A172 (cell line): Measurements from ENCODE around the gene FLAD1. TPM values are rescaled to one million over a fixed set of nuclear protein-coding genes. Genes with fewer than 3 reads are reported as not detected.
"Not testable (repeated sequence)": the region's sequence is repeated elsewhere in the genome, so short reads cannot be mapped to it uniquely, and the experiment has no call there.

Experiments used
- DNase-seq: peaks from one replicate; pipeline ENCODE4 v3.0.0-alpha.2; 2015; ENCODE audit warnings: low spot score
- total RNA-seq: library from RNA; depleted of rRNA; stranded (reverse); fragments of >200 nt; shearing (Covaris generic); gene quantifications from 2 replicates; pipeline ENCODE4 v1.2.3, GENCODE V29; 2014

The FLAD1 gene
- total RNA-seq, 1 experiment from 2014 or later: 65.9 TPM

DNA sequence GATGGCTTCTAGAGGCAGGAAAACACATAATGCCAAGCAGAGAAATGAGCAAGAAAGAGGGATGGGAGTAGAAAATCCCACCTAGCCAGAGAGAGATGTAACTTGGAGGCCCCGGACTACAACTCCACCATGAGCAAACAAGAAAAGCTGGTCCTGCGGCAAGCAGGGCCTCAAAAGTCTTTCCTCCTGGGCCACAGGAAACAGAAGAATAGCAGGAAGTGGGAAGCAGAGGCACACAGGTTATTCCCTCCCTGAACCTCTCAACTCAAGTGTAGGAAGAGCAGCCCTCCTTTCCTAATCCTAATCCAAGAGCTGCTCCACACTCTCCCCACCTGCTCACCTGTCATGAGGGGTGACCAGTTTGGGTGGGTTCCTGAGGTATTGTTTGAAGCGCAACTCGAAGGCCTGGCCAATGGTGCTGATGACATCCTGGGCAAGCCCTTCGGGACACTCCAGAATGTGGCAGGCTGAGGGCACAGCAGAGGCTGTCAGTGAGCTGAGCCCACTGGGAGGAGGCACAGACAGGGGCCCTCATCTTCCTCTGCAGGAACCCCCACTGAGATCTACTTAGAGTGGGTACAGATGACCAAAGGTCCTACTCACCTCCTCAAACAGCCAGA, 15.7 kb upstream of the FLAD1 start:
- DNase-seq: no peak

DNA sequence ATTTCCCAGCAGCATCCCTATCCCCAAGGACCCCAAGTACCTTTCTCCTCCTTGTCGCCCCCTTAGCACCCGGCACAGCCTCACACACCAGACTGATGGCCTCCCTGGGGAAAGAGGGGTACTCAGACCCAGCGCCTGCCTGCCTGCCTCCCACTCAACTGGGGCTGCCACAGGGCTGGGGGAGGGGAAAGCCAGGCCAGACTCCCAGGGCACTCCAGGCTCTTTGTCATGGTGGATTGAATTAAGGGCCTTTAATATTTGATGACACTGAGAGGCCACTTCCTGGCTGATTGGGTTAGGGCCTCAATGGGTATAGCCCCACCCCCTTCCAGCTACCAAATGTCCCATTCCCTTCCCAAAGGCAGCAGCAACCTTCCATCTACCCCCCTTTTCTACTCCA, 14.4 kb upstream of the FLAD1 start:
- DNase-seq: no peak

DNA sequence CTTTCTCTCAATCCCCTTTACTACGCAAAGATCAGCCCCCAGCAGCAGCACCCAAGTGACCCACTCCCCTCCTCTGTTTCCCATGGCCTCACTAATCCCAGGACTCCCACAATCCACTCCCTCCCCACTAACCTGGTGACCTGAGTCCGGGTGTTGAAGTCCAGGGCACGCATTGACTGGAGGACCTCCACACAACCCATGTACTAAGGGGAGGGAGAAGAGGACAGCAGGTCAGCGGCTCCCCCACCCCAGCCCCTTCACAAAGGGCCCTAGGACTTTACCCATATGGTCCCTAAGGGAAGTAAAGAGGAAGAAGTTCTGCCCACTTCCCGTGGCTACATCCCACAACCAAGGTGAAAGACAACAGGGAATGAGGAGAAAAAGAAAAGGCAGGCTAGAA, 13.9 kb upstream of the FLAD1 start:
- DNase-seq: no peak

DNA sequence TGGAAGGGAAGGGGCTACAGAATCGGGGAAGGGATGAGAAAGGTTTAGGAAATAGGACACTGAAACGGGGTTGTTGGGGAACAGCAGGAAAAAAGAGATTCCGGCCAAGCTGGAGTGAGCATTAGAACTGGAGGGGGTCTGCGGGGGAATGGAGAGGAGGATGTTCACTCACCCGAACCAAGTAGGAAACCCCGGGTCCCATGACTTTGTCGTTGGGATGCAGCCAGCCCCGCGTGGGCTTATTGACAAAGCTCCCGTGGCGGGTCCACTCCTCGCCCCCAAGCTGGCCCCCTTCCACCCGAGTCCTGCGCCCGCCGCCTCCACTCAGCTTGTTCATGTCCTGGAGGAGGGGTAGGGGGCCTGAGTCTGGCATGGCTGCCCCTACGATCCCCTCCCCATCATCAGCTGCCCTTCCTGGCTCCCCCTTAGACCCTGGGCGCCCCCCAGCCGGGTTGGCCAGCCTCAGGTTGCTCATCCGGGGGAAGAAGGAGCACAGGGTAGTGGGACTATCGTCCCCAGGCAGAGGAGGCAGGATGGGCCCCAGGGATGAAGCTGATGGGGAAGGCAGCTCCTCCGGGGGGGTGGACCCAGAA, 13.2 kb upstream of the FLAD1 start:
- no peak for DNase-seq

DNA sequence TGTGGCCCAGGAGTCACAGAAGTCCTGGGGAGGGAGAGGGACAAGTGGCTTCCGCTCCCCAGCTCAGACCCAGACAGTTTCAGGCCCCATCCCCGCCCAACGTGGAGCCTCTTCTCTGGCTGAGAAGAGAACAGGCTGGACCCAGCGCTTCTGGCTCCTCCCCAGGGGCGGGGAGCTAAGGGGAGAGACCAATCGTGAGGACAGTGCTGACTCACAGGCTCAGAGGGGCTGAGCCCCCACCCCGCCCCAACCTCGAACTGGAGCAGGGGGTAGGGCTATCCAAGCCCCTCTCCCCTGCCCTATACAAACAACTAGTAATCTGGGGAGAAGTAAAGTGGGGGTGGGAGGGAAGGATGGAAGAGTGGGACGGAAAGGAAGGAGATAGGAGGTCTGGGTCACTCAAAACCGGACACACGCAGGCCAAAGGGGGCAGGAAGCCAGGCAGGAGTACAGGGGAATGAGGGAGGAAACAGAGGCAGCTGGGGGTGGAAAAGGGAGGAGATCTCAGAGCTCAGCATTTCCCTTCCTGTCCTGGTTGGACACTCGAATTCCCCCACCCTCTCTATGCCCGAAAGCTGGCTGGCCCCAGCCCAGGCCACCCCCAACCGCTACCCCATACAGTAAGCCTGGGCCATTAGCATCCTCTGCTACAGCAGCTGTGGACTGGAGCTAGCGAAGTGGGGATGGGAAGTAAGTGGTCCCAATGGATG, 12.4 kb upstream of the FLAD1 start, which contains the start of gene SHC1:
Gene SHC1 (minus strand): TSS at position 117 of the 710 bp plus-strand sequence. CDS start 221 bp downstream, outside the sequence.
- DNase-seq: peak; percentile 99

DNA sequence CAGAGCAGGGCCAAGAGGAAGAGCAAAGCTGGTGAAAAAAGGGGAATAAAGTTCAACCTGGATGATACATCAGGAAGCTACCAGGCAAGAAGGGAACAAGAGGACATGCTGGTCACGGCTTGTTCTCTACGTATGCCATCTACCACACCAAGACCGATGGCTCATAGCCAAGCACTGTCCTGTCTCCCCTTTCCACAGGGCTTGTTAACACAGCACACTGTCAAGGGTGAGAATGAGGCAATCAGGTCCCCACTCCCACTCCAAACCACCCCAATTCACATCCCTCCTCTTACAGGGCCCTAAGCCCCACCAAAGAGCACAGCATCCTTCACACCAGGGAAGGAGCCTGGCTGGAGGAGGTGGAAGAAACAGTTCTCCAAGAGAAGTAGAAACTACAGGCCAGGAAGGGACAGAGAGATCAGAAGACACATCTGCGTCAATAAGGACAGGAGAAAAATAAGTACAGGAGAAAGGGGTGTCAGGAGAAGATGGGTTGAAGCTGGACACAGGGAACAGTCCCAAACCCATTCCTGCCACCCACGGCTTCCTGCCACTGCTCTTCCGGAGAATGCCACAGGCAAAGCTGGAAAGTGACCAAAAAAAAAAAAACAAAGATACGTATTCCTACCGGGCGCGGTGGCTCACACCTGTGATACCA, 11.7 kb upstream of the FLAD1 start:
- DNase-seq: peak; percentile 73

DNA sequence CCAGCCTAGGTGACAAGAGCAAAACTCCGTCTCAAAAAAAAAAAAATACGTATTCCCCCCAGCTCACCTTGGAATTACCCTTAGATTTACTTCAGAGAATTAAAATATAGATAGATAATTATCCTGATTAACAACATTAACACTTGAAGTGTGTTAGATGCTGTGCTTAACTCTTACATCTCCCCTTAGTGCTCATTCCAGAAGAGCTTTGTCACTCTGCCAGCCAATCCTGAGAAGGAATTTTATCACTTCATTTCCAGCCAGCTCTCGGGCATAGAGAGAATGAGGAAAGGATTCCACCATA, 11.0 kb upstream of the FLAD1 start:
- DNase-seq: no peak

DNA sequence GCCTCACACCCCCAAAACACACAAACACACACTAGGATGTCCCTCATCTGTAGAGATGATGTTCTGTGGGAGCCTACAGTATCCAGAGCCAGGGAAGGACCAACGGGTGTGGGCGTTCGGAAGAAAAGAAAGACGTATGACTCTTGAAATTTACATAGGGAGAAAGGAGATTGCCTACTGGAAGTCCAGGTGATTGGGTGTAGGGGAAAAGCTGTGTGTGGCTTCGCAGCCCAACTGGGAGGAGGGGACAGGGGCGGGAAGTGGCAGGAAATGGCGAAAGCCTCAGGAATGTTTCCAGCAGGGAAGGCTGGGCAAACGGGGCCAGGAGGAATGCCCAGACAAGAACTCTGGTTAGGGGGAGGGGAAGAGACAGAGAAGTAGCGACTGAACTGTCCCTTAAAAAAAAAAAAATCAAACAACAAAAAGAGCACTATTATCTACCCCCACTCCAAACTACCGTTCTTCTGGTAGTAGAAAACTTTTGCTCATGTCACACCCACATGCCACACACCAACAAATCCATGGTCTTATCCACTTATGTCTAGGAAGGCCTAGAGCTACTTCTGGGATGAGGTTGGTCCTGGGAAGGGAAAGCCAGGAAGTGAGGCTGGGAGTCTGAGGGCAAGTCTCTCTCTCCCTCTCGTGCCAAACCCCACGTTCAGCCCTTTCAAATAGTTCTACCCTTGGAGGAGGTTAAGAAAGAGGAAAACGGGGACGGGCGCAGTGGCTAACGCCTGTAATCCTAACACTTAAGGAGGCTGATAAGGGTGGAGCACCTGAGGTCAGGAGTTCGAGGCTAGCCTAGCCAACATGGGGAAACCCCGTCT, 10.4 kb upstream of the FLAD1 start:
- peak; percentile 99 for DNase-seq

DNA sequence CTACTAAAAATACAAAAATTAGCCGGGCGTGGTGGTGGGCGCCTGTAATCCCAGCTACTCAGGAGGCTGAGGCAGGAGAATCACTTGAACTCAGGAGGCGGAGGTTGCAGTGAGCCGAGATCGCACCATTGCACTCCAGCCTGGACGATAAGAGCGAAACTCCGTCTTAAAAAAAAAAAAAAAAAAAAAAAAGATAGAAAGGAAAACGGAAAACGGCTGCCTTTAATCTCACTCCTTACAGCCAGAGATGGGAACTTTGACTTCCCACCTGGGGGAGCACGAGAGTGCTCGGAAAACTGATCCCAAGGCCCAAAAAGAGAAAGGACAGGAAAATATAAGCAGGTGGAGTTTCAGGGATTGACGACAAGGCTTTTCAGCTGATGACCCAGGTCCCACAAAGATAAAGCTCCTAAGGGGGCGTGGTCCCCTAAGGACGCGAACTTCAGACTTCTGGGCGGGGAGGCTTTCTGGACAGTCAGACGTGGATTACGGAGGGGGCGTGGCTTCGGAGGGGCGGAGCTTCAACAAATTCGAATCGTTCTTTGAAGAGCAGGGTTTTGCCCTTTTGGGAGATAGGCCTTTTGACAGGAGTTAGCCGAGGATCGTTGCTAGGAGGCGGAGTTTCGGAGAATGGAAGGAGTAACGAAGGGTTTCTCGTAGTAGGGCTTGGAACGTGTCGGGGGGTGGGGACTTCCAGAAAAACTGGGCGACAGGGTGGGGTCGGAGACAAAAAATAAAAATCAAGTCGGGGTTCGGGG, 9.6 kb upstream of the FLAD1 start:
- DNase-seq: peak; percentile 100

DNA sequence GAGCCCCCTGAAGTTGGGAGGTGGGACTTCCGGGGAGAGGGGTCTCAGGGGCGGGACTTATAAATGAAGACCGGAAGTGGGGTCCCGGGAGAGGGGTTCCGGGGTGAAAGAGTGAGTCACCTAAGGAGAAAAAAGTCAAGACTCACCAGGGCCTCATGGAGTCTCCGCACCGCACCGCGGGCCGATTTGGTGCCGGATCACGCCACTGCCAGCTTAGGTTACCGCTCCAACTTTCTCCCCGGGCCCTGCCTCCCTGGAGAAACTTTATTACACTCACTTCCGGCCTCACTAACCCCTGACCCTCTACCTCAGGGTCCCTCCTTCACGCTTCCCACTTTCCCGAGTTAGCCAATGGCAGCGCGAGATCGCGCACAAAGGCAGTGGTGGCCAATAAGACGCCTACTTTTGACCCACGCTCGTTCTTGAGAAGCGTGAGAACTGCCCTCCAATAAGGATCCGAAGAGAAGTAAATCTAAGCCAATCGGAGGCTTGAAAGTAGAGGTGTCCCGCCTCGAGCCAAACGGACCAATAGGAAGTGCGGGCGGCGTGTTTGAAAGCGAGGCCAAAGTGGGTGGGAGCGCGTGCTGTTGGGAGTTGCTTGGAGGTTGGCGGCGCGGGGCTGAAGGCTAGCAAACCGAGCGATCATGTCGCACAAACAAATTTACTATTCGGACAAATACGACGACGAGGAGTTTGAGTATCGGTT, 8.9 kb upstream of the FLAD1 start, which contains the start of gene CKS1B:
Gene CKS1B (plus strand): TSS at position 580 of the 706 bp plus-strand sequence. CDS start 65 bp downstream, at position 645.
- DNase-seq: peak; percentile 100

DNA sequence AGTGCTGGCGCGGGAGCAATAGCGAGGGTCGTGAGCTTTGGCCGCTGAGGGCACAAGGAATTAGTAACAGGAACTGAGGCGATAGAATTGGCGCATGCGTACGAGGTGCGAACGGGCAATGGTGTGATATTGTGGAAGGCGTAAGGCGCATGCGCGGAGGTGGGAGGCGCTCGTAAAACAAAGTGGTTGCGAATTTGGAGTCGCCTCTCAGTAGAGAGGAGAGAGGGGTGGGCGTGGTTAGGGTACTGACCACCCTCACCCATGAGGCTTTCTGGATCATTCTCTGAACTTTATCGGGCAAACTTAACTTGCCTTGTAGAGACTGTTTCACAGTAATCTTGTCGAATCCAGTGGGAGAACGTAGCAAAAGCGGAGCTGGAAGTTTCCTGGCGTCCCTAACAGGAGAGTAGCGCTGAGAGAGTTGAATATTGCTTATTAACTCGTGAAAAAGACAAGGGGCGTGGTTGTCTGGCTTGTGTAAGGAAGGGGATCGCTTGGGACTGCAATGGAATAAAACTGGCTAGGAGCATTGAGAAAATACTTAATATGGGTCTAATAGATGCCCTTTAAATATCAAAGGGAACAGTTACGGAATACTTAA, 8.2 kb upstream of the FLAD1 start:
- peak; percentile 98 for DNase-seq

DNA sequence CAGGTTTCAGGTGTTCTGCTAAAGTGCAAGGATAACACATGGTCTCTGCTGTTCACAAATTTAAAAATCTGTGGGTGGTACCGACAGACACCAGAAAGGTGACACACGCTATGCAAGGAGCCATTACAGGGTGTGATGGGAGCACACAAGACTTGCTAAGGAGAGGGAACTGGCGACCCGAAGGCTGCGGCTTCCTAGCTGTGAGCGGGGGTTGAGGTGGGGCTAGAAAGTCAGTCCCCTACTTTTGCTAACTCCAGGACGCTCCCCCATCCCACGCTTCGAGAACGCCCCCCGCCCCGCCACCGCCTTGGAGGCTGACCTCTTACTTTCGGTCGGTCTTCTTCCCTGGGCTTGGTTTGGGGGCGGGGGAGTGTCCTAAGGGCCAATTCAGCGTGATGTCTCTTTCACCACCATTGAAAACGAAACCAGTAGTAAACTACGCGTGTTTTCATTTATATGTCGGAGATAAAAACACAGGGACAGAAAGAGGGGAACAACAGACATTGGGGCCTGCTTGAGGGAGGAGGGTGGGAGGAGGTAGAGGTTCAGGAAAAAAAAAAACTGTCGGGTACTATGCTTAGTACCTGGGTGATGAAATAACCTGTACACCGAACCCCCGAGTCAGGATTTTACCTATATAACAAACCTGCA, 7.6 kb upstream of the FLAD1 start:
- peak; percentile 63 for DNase-seq

DNA sequence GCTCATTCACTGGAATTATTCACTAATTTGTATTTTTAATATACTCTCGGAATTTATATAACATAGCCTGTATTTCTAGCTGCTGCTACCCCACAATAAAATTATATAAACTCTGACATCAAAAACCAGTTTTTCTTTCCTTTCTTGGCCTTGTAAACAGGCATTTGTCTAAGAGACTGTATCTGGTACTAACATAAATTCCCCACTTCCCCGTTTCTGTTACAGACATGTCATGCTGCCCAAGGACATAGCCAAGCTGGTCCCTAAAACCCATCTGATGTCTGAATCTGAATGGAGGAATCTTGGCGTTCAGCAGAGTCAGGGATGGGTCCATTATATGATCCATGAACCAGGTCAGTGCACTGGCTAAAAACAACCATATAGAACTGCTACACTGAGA, 5.4 kb upstream of the FLAD1 start:
- DNase-seq: not testable (repeated sequence)

DNA sequence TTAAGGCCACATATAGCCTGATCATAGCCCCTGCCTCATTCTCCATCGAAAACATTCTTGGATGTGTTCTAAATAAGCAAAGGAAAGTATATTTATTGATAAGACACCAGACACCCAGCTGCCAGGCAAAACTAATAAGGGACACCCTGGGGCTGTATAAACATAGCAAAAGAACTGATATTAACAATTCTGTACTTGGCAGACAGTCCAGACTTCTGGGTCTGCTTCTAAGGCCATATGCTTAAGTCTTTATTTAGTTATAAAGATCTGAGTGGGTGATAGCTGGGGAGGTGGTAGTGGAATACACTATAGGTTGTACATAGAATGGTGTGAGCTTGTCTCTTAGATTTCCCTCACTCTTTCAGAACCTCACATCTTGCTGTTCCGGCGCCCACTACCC, 4.8 kb upstream of the FLAD1 start:
- no peak for DNase-seq

DNA sequence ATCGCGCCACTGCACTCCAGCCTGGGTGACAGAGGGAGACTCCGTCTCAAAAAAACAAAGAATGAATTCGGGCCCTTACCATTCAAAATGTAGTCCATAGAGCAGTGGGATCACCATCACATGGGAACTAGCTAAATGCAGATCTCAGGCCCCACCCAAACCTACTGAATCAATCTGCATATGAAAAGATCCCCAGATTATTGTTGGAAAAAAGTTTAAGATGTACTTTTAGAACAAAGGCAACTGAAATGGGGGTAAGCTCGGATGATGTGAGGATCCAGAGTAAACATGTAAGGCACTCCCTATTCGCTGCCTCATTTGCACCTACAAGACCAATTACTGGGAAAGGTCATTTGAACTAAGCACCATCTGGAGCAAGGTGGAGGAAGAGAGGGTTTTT, 803 bp upstream of the FLAD1 start:
- DNase-seq: no peak

DNA sequence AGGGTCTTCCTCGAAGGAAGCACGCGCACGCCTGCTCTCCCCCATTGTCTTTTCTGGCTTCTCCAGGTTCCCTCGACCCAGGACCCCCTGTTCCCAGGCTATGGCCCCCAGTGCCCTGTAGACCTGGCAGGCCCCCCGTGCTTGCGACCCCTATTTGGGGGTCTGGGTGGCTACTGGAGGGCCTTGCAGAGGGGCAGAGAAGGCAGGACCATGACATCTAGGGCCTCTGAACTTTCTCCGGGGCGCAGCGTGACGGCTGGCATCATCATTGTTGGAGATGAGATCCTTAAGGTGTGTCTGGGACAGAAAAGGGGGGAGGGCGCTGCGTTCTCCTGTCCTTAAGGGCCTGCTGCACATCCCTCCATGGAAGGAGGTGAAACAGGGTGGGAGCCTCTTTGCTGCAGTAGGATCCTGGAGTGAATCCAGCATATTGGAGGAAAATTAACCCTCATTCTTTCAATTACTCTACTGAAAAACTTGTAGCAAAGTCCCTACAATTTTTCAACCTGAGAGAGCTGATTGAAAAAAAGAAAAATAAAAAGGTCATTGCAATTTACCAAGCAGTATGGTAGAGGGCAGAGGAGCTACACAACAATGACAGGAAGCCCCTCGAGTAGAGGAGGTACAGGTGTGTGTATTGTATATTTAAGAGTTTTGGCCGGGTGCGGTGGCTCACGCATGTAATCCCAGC, 777 bp downstream of the FLAD1 start:
- DNase-seq: no peak

DNA sequence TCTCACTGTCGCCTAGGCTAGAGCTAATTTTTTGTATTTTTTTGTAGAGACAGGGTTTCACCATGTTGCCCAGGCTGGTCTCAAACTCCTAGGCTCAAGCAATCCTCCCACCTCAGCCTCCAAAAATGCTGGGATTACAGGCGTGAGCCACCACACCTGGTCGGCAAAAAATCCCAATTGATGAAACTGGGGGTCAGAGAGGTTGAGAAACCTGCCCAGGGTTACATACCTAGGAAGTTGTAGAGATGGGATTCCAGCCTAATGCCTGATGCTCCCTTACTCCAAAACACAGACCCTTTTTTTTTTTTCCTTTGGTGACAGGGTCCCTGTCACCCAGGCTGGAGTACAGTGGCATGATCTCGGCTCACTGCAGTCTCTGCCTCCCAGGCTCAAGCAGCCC, 3.6 kb downstream of the FLAD1 start:
- not testable (repeated sequence) for DNase-seq

DNA sequence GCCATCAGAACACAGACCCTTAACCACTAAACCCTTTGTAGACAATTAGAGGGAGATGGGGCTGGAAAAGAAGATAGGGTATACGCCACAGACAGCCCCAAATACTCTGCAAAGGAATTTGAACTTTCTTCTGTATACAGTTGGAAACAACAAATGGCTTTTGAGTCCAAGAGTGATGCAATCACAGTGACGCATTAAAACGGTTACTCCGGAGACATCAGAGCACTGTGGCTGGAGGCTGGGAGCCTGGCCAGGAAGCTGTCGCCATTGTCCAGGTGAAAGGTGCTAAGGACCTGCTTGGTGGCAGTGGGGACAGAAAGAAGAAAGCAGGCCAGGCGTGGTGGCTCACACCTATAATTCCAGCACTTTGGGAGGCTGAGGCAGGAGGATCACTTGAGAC, 4.2 kb downstream of the FLAD1 start:
- DNase-seq: no peak
